Renal cortical epithelial cell (primary cell): ENCODE results near the gene NDUFC2. TPM values are rescaled to one million over a fixed set of nuclear protein-coding genes. Genes with fewer than 3 reads are reported as not detected.
A peak's percentile ranks its signal among the peaks of the same experiment; 100 is the strongest.
"Not testable (repeated sequence)": the region's sequence is repeated elsewhere in the genome, so short reads cannot be mapped to it uniquely, and the experiment has no call there.

Experiments
- DNase-seq: peaks from one replicate; pipeline ENCODE4 v3.0.0-alpha.2; 2011; ENCODE audit warnings: low read depth
- total RNA-seq: library from RNA; depleted of rRNA; stranded (reverse); fragments of >200 nt; gene quantifications from 2 replicates; pipeline ENCODE4 v1.2.3, GENCODE V29; 2014

The NDUFC2 gene
- total RNA-seq, 1 donor from 2014 or later: 80.9 TPM

- no peak for DNase-seq
Observed at GRCh38 chr11:78054971-78055370, 24.7 kb downstream of the NDUFC2 start.

DNA sequence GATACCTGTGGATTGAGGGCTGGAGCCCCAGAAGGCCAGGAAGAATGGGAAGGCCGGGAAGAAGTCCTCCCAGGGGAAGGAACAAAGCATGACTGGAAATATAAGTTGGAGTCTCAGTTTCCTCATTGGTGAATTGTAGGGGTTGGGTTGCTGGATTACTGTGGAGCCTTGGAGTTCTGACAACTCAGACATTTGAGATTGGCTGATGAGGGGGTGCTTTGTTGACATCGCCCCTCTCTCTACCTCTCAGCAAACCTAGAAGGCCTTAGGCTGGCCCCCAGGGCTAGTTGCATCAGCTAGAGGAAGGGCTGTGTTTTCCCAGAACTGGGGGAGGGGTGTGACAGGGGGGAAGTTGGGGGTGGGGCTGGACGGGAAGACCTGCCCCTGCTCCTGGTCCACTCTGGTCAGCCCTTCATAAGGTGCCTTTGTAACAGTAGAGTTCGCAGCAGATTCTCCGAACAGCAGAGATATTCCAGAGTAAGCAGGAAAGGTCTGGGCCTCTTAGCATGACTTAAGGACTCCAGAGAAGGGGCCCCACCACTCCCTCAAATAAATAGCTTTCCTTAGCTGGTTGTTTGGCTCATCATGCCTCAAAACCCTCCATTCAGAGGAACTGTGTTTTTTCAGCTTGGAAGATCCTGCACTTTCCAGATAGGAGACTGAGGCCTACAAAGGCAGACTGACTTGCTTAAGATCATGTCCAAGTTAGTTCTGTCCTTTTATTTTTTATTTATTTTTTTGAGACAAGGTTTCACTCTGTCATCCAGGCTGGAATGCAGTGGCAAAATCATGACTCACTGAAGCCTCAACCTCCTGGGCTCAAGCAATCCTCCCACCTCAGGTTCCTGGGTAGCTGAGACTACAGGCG, 28.5 kb downstream of the NDUFC2 start:
- peak; percentile 86 for DNase-seq

GRCh38 chr11:78049348-78049747, 30.3 kb downstream of the NDUFC2 start:
- DNase-seq: no peak

DNA sequence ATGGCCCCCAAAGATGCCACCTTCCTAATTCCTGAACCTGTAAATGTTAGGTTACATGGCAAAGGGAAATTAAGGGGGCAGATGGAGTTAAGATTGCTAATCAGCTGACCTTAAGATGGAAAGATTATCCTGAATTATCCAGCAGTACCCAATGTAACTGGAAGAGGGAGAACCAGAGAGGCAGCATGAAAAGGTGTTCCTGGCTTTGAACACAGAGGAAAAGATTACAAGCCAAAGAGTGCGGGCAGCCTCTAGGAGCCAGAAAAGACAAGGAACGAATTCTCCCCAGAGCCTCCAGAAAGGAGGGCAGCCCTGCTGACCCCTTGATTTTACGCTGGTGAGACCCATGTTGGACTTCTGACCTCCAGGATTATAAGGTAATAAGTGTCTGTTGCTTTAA, 31.1 kb downstream of the NDUFC2 start:
- no peak for DNase-seq

DNA sequence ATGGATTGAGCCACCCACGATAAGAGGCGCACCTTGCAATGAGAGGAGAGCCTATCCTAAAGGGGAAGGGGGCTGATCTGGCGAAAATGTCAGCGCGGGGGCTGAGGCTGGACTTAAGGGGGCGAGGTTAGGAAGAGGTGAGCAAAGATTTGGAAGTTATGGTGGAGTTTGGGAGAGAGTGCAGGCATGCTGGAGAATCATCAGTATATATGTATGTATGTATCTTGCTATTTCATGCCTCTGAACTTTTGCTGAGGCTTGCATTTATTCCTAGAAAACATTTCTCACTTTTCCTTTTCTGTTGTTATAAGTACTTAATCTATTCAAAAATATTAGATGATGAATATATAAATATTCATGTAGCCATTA, 33.2 kb downstream of the NDUFC2 start:
- no peak for DNase-seq

GRCh38 chr11:78045851-78046485, 33.7 kb downstream of the NDUFC2 start:
- no peak for DNase-seq

DNA sequence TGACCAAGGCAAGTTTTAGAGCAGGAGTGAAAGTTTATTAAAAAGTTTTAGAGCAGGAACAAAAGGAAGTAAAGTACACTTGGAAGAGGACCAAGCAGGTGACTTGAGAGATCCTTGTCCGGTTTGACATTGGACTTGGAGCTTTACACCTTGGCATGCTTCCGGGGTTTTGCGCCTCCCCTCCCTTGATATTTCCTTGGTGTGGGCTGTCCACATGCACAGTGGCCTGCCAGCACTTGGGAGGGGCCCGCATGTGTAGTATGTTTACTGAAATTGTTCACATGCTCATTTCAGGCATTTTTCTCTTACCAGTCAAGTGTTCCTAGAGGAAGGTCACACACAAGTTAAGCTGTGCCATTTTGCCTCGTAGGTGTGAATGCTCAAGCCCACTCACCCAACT, 35.0 kb downstream of the NDUFC2 start:
- DNase-seq: no peak

GRCh38 chr11:78041843-78042440, 37.7 kb downstream of the NDUFC2 start:
- no peak for DNase-seq

GRCh38 chr11:78041380-78041719, 38.3 kb downstream of the NDUFC2 start:
- not testable (repeated sequence) for DNase-seq

- no peak for DNase-seq
Observed at GRCh38 chr11:78040691-78041379, 38.8 kb downstream of the NDUFC2 start.

DNA sequence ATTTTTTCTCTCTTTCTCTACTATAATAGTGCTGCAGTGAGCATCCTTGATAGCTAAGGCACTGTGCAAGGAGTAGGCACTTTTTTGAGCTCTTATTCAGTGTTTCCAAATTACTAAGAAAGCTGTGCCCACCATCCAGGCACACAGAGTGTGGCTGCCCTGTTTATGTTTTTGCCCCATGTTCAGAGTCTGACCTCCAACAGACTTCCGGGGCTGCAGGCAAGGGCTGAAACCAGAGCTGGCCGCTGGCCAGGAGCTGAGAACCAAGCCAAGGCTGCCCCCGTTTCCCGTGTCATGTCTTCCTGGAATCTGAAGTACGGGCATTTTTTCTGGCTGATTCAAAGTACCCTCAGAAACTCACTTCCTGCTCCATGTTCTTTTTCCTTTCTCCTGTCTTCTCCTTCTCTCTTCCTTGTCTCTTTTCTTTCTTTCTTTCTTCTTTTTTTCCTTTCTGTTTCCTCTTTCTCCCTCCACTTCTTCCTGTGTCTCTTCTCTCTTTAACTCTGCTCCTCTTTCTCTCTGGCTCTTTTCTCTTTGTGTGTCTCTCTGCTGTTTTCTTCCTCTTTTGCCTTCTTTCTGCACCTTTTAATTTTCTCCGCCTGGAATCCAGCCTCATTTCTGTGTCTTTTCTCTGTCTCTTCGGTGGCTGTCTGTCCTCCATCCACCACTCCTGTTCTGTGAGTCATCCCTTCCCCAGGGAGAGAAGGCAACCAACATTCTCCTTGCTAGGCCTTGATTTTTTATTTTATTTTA, 39.6 kb downstream of the NDUFC2 start:
- peak; percentile 89 for DNase-seq

DNA sequence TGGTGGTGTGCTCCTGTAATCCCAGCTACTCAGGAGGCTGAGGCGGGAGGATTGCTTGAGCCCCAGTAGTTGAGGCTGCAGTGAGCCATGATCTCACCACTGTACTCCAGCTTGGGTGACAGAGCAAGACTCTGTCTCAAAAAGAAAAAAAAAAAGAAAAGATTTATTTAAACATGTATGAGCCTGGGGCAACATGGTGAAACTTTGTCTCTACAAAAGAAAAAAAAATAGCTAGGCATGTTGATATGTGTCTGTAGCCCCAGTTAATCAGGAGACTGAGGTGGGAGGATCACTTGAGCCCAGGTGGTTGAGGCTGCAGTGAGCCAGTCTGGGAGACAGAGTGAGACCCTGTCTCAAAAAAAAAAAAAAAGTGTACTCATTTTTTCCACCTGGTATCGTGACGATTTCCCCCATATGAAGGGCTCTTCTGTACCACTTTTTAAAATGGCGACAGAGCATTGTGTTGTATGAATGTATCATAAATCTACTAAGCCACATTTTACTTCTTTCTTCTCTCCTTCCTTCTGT, 40.2 kb downstream of the NDUFC2 start:
- DNase-seq: no peak

DNA sequence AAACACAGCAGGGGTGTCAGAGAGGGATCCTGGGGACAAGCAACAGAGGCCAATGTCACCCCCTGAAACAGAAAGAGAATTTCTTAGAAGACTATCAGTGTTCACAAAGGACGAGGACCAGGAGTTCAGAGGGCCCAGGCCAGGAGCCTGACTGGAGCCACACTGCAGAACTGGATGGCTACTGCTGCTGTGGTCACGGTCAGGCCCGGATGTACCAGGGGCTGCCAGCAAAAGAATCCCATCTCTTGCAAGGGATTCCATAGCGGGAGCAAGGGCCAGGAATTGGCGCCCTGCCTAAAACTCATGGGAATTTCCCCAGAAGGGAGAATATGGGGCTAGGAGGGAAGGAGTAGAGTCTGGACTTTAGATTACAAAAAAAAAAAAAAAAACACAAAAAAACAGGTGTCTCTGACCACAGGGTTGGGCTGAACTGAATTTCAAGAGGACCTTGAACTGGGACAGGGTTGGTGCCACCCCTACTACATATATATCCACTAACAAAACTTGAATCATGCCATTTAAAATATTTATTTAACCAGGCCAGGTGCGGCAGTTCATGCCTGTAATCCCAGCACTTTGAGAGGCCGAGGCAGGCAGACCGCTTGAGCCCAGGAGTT, 40.9 kb downstream of the NDUFC2 start:
- DNase-seq: peak; percentile 67

DNA sequence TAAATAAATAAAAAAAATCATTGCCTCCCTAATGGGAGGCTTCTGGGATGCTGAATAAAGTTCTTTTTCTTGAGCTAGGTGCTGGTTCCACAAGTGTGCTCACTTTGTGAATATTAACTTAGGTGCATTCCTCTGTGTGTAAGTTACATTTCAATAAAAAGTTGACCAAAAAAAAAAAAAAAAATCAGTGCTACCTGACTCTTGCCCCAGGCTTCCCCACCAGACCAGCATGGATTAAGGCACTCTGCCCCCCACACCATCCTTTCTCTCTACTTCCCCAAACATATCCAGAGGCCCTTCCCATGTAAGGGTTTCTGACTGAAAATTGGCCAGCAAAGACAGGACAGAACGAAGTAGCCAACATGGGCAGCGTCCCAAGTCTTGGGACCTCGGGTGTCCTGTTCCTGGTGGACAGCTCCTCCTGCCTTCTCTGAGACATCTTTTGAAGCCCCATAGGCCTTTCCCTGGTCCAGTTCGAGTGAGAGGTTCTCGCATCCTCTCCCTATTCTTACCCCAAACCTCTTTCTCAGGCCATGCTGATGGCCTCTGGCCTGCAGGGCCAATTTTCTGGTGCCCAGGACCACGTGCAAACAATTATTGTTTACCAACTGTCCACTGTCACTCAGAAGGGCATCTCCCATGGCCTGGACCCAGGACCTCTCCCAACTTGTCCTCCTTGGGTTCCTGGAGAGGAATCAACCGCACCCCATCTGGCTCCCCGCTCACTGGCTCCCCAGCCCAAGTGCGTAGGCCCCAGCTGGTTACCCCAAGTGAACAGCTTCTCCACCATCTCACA, 41.6 kb downstream of the NDUFC2 start:
- no peak for DNase-seq

DNA sequence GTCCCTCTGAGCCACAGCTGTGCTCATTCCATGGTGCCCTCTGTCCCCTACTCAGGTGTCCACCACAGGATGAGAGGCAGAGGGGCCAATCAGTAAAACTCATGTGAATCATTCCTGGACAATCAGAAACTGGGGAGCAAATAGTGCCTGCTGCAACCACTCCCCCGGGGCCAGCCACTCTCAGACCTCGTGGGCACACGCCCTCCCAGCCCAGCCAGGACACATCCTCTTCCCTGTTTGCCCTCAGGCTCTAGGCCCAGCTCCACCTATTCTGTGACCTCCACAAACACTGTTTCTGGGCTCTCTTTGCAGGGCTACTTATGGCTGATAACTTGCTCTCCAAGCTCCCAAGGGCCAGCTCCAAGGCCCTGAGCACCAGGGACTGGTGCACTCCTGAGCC, 42.6 kb downstream of the NDUFC2 start:
- DNase-seq: no peak

GRCh38 chr11:78036313-78036712, 43.3 kb downstream of the NDUFC2 start:
- DNase-seq: no peak

DNA sequence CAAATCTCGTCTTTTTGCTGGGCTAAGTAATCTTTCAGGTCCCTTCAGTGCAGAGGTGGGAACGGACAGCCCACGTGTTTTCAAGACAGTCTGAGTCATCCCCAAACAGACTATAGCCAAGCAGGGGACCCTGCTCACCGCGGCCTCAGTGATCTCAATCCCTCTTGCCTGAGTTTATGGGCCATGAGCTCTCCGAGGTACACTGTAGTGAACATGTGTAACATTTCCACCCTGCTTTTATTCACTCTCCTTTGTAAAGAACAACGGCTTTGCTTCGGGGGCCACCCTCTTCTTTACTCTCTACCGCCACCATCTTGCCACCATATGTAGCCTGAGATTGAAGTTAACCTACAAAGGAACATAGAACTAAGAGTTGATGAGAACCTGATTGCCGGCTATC, 45.0 kb downstream of the NDUFC2 start:
- no peak for DNase-seq

- no peak for DNase-seq
Observed at GRCh38 chr11:78033040-78033439, 46.6 kb downstream of the NDUFC2 start.

GRCh38 chr11:78032090-78032489, 47.6 kb downstream of the NDUFC2 start:
- DNase-seq: no peak

- no peak for DNase-seq
Observed at GRCh38 chr11:78031629-78032028, 48.0 kb downstream of the NDUFC2 start.
